Spleen (tissue), 7 donors: ENCODE measurements around the gene VPS52.

Experiments used
- CTCF ChIP-seq, 11 experiments: fragments of 200-600 bp in 7 of 11; fragments of 450-650 bp in 4 of 11; sonication (generic) in 4 of 11; IDR thresholded peaks in 8 of 11; conservative IDR thresholded peaks in 3 of 11; 1 replicate in 7 of 11; 2 replicates in 4 of 11; pipeline versions ENCODE4 v1.4.0 to v1.8.0; 2016 to 2021; ENCODE audit warnings: antibody characterized with exemption in 11 of 11, inconsistent platforms in 4 of 11, mild to moderate bottlenecking in 1 of 11
- POLR2AphosphoS5 ChIP-seq, 3 donors: sonication (generic); formaldehyde crosslinking; IDR thresholded peaks; one replicate each; pipeline ENCODE4 v1.5.1; 2017; ENCODE audit warnings: antibody characterized with exemption in 3 of 3
- donor health status: DM: no; HTN: no; CAD: no; lungs with moderate emphysema.
- donor health status: DM: no; HTN: no; CAD: no.
- donor health status: DM: no; HTN: no; CAD: no.

DNA sequence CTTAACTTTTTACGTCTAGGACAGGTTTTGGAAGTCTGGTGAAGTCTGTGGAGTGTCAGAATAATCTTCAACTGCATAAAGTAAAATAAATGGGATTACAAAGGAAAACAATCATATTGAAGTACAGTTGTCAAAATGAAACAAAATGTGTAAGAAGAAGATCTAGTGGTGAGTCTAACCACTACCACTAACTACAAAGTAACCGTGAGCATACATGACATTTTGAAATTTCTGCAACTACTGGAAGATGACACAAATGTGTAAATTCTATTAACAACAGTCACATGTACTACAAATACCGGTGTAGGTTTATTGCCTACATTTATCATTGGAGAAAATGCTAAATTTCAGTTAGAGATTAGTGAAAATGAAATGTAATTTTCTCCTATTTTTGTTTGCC is 29.7 kb downstream of the VPS52 start:
- TF ChIP-seq CTCF (IDR thresholded peaks at IDR 0.05 in 8 of 11, conservative IDR thresholded peaks at IDR 0.05 in 3 of 11) (no peak), POLR2AphosphoS5 (IDR thresholded peaks at IDR 0.05) (no peak)
